ENCODE measurements around the gene ADAM17. TPM values are rescaled to one million over a fixed set of nuclear protein-coding genes. Genes with fewer than 3 reads are reported as not detected.
A peak's percentile ranks its signal among the peaks of the same experiment; 100 is the strongest.

The ADAM17 gene
- polyA plus RNA-seq, 1 donor from 2014 or later = 32.6 TPM

DNA sequence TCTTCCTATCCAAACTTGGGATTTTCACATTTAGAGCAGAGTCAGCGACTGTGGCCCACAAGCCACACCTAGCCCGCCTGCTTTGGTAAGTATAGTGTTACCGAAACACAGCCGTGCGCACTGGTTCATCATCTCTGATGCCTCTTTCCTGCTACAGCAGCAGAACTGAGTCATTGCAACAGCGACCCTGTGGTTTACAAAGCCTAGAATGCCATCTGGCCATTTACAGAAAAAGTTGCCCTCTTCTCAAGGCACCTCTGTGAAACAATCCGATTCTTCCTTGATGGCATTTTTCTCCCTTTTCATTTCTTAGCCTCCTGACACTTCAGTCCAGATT is 92.0 kb downstream of the ADAM17 start:
- no peak overlapping the region for H3K9ac ChIP-seq (ENCODE audit: low read length)
- no peaks in the 10 kb centered on the region for H3F3A ChIP-seq (ENCODE audit: insufficient read depth, low read length, poor library complexity, severe bottlenecking)
- H3K4me3 ChIP-seq (ENCODE audit: low read length) = no peak overlapping the region
- no peaks in the 10 kb centered on the region for H3K9me3 ChIP-seq (ENCODE audit: low read length)
- no peaks in the 10 kb centered on the region for H3K36me3 ChIP-seq (ENCODE audit: insufficient read depth, low read length)
- no peak overlapping the region for H3K4me2 ChIP-seq (ENCODE audit: low read length)
- no peaks in the 10 kb centered on the region for H3K79me2 ChIP-seq (replicated peaks; ENCODE audit: insufficient read depth, low read length)
- H4K20me1 ChIP-seq (ENCODE audit: insufficient read depth) = no peaks in the 10 kb centered on the region
- H3K27me3 ChIP-seq (ENCODE audit: insufficient read depth, low read depth, low read length) = no peaks in the 10 kb centered on the region
- H3K9me2 ChIP-seq (ENCODE audit: insufficient read depth, low read length) = no peaks in the 10 kb centered on the region
- no peak overlapping the region for H3K27ac ChIP-seq (ENCODE audit: low read length)
- TF ChIP-seq MXI1 (conservative IDR thresholded peaks at IDR 0.05; ENCODE audit: poor library complexity, severe bottlenecking) = no peak
- H2AFZ ChIP-seq (ENCODE audit: low read depth, low read length) = no peak overlapping the region

- Histone ChIP-seq H3K9me2 (ENCODE audit: insufficient read depth, low read length) (no peaks in the 10 kb centered on the region), H3K4me3 (ENCODE audit: low read length) (no peak overlapping the region), H4K20me1 (ENCODE audit: insufficient read depth) (no peaks in the 10 kb centered on the region), H3K27ac (ENCODE audit: low read length) (peak overlapping the region; percentile 15), H2AFZ (ENCODE audit: low read depth, low read length) (no peak overlapping the region), H3K79me2 (replicated peaks; ENCODE audit: insufficient read depth, low read length) (no peaks in the 10 kb centered on the region), H3F3A (ENCODE audit: insufficient read depth, low read length, poor library complexity, severe bottlenecking) (no peaks in the 10 kb centered on the region), H3K9ac (ENCODE audit: low read length) (no peak overlapping the region), H3K9me3 (ENCODE audit: low read length) (no peaks in the 10 kb centered on the region), H3K4me2 (ENCODE audit: low read length) (no peak overlapping the region), H3K36me3 (ENCODE audit: insufficient read depth, low read length) (no peaks in the 10 kb centered on the region), H3K27me3 (ENCODE audit: insufficient read depth, low read depth, low read length) (no peaks in the 10 kb centered on the region)
- no peak for TF ChIP-seq CTCF (IDR thresholded peaks at IDR 0.05; ENCODE audit: poor library complexity, severe bottlenecking)
- TF ChIP-seq TAF1 (IDR thresholded peaks at IDR 0.05; ENCODE audit: low read depth) = no peak
- TF ChIP-seq RAD21 (conservative IDR thresholded peaks at IDR 0.05) = no peak
- no peak for TF ChIP-seq EP300 (conservative IDR thresholded peaks at IDR 0.05; ENCODE audit: poor library complexity, severe bottlenecking)
- no peak for TF ChIP-seq MXI1 (conservative IDR thresholded peaks at IDR 0.05; ENCODE audit: poor library complexity, severe bottlenecking)
- TF ChIP-seq SMC3 (conservative IDR thresholded peaks at IDR 0.05; ENCODE audit: poor library complexity) = no peak
Measured at GRCh38 chr2:9462886-9463697, 92.5 kb downstream of the ADAM17 start.

DNA sequence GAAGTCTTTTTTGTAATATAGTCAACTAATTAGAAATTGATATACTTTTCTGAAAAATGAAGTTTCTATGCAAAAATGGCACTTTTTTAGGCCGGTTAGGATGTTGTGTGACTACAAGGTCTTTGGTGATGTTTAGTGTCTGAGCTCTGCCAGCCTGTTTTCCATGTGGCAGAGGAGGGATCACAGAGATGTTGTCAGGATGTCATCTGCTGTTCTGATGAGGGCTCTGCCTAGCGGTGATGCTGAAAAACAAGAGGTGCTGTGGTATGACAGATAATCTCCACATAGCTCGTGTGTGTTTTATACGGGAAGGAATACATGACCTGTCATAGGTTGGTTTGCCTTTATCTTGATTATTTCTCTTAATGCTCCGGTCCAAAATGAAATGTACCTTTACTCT is 93.3 kb downstream of the ADAM17 start:
- Histone ChIP-seq H3F3A (ENCODE audit: insufficient read depth, low read length, poor library complexity, severe bottlenecking) (no peaks in the 10 kb centered on the region), H4K20me1 (ENCODE audit: insufficient read depth) (no peaks in the 10 kb centered on the region), H3K9me3 (ENCODE audit: low read length) (no peaks in the 10 kb centered on the region), H3K27ac (ENCODE audit: low read length) (peak overlapping the region; percentile 15), H3K4me2 (ENCODE audit: low read length) (no peak overlapping the region), H2AFZ (ENCODE audit: low read depth, low read length) (no peak overlapping the region), H3K4me3 (ENCODE audit: low read length) (no peak overlapping the region), H3K9me2 (ENCODE audit: insufficient read depth, low read length) (no peaks in the 10 kb centered on the region), H3K79me2 (replicated peaks; ENCODE audit: insufficient read depth, low read length) (no peaks in the 10 kb centered on the region), H3K36me3 (ENCODE audit: insufficient read depth, low read length) (no peaks in the 10 kb centered on the region), H3K27me3 (ENCODE audit: insufficient read depth, low read depth, low read length) (no peaks in the 10 kb centered on the region), H3K9ac (ENCODE audit: low read length) (no peak overlapping the region)
- peak; percentile 31 for TF ChIP-seq CTCF (IDR thresholded peaks at IDR 0.05; ENCODE audit: poor library complexity, severe bottlenecking)
- peak; percentile 20 for TF ChIP-seq SMC3 (conservative IDR thresholded peaks at IDR 0.05; ENCODE audit: poor library complexity)
- no peak for TF ChIP-seq REST (IDR thresholded peaks at IDR 0.05; ENCODE audit: borderline replicate concordance)
- TF ChIP-seq EP300 (conservative IDR thresholded peaks at IDR 0.05; ENCODE audit: poor library complexity, severe bottlenecking) = peak; percentile 53
- TF ChIP-seq MXI1 (conservative IDR thresholded peaks at IDR 0.05; ENCODE audit: poor library complexity, severe bottlenecking) = peak; percentile 28
- no peak for TF ChIP-seq POLR2AphosphoS5 (IDR thresholded peaks at IDR 0.05)
- TF ChIP-seq RAD21 (conservative IDR thresholded peaks at IDR 0.05) = no peak
- no peak for TF ChIP-seq EZH2 (IDR thresholded peaks at IDR 0.05; ENCODE audit: borderline replicate concordance, insufficient read depth, low read length, poor library complexity, severe bottlenecking)
- no peak for TF ChIP-seq TAF1 (IDR thresholded peaks at IDR 0.05; ENCODE audit: low read depth)
